ENCODE measurements around the gene PDGFRB.

DNA sequence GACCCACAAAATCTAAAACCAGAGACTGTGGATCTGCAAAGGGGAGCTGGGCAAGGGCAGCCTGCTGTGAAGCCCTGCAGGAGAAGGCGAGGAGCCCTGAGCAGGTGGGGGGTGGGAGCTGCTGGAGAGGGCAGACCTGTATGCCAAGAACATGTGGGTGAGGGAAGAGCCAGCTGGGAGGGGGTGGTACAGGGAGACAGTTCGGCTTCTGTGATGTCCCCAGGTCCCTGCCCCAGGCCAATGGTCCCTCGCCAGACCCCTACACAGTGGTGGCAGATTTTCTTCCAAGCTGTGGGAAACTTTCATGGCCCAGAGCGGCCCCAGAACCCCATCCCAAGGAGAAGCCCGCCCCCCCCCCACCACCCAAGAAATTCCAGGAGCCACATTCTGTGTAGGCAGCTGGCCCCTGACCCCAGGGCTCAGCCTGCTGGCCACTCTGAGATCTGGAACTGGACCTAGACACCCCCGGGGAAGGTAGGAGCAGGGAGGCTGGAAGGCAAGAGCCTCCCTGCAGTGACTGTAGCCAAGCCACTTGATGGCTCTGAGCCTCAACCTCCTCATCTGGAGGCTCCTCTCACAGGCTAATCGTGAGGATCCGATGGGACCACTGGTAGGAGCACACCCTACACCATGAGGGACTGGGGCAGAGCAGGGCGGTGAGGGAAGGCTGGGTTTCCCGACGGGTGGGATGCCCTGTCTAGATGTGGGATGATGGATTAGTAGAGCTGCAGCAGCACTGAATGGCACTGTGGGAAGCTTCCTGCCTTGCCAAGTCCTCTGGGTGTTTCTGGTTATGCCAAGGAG is 46.7 kb downstream of the PDGFRB start:
- no peak for TF ChIP-seq POLR2A (IDR thresholded peaks at IDR 0.05)
- TF ChIP-seq, protein P1, sequence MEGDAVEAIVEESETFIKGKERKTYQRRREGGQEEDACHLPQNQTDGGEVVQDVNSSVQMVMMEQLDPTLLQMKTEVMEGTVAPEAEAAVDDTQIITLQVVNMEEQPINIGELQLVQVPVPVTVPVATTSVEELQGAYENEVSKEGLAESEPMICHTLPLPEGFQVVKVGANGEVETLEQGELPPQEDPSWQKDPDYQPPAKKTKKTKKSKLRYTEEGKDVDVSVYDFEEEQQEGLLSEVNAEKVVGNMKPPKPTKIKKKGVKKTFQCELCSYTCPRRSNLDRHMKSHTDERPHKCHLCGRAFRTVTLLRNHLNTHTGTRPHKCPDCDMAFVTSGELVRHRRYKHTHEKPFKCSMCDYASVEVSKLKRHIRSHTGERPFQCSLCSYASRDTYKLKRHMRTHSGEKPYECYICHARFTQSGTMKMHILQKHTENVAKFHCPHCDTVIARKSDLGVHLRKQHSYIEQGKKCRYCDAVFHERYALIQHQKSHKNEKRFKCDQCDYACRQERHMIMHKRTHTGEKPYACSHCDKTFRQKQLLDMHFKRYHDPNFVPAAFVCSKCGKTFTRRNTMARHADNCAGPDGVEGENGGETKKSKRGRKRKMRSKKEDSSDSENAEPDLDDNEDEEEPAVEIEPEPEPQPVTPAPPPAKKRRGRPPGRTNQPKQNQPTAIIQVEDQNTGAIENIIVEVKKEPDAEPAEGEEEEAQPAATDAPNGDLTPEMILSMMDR (IDR thresholded peaks at IDR 0.05) = no peak
